ENCODE data around the gene CCDC196.

GRCh38 chr14:66493750-66494149 lies 7.6 kb downstream of the CCDC196 start:
- TF ChIP-seq CTCF (conservative IDR thresholded peaks at IDR 0.05; ENCODE audit: low read length) (no peak), EZH2phosphoT487 (IDR thresholded peaks at IDR 0.05; ENCODE audit: borderline replicate concordance, low read depth, low read length) (no peak)
